HG03064 (cell line): Measurements from ENCODE around the gene STK24.

ENCODE experiments used
- ATAC-seq: cut with Tn5 transposase; IDR thresholded peaks from one replicate; pipeline ENCODE4 v1.9.1; 2021; ENCODE audit warnings: low read depth; ENCODE audit not compliant: unreplicated experiment

STK24 gene

GRCh38 chr13:98479496-98480003, 97.4 kb downstream of the STK24 start:
- no peak for ATAC-seq

GRCh38 chr13:98478189-98479129, 98.4 kb downstream of the STK24 start:
- ATAC-seq, result peak; percentile 34

GRCh38 chr13:98476538-98476966, 100.4 kb downstream of the STK24 start:
- peak; percentile 93 for ATAC-seq

- peak; percentile 31 for ATAC-seq
These were observed 100.8 kb downstream of the STK24 start for GRCh38 chr13:98476106-98476505.

GRCh38 chr13:98475522-98475921, 101.4 kb downstream of the STK24 start:
- ATAC-seq, result no peak

GRCh38 chr13:98474761-98475160, 102.1 kb downstream of the STK24 start:
- ATAC-seq, result no peak

GRCh38 chr13:98474292-98474691, 102.6 kb downstream of the STK24 start:
- no peak for ATAC-seq

- ATAC-seq, result no peak
These were observed 103.1 kb downstream of the STK24 start for GRCh38 chr13:98473788-98474144.

GRCh38 chr13:98473135-98473787, 103.6 kb downstream of the STK24 start:
- no peak for ATAC-seq

GRCh38 chr13:98471934-98472333, 105.0 kb downstream of the STK24 start:
- ATAC-seq, result no peak

GRCh38 chr13:98470920-98471319, 106.0 kb downstream of the STK24 start:
- ATAC-seq, result no peak

- no peak for ATAC-seq
These were observed 108.0 kb downstream of the STK24 start for GRCh38 chr13:98468929-98469328.

GRCh38 chr13:98468361-98468760, 108.5 kb downstream of the STK24 start:
- ATAC-seq, result no peak

- ATAC-seq, result no peak
These were observed 109.5 kb downstream of the STK24 start for GRCh38 chr13:98467263-98467985.

GRCh38 chr13:98466634-98467236, 110.2 kb downstream of the STK24 start:
- ATAC-seq, result no peak

GRCh38 chr13:98462946-98463345, 114.0 kb downstream of the STK24 start:
- ATAC-seq, result no peak

GRCh38 chr13:98462241-98462882, 114.5 kb downstream of the STK24 start:
- ATAC-seq, result no peak

GRCh38 chr13:98461486-98462240, 115.2 kb downstream of the STK24 start:
- no peak for ATAC-seq

GRCh38 chr13:98460516-98460915, 116.4 kb downstream of the STK24 start:
- ATAC-seq, result no peak
